ENCODE measurements around the gene FLT3. TPM values are rescaled to one million over a fixed set of nuclear protein-coding genes. Genes with fewer than 3 reads are reported as not detected.

Gene FLT3
- total and polyA plus RNA-seq, 10 of the 15 experiments (the other 5 are each of a cell fraction or from before 2014, with no cell fraction given), result 0.04 to 0.19 (median 0.11) TPM; not detected in 1

DNA sequence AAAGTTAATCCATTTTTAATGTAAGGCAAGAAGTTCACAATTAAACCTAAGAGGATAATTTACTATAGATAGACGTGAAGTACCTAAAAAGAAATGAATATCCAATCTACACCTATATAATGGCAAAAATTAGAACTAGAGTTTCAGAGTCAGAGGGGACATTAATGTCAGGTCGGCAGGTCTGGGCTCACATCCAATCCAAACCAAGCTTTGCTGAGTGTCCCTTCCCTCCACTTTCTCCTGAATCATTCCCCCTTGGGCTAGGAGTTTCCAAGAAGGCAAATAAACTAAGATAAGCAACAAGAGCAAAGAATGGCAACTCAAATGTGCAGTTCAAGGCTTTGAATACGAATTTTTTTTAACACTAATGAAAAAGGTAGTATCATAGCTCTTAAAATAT is 2.9 kb downstream of the FLT3 start:
- Histone ChIP-seq H3K9ac (ENCODE audit: control insufficient read depth, insufficient read depth, low read length) (no peak overlapping the region), H3K4me2 (ENCODE audit: control insufficient read depth, insufficient read depth) (no peak overlapping the region), H3K79me2 (ENCODE audit: control insufficient read depth, insufficient read depth, low read length) (no peaks in the 10 kb centered on the region), H3K4me3 (no peak overlapping the region), H3K27me3 (replicated peaks in 1 of 2; ENCODE audit: control insufficient read depth in 2 of 2, insufficient read depth in 2 of 2, low read length in 1 of 2) (peaks cover 6 to 13% of the 10 kb centered on the region in 2 experiments), H3K9me3 (replicated peaks; ENCODE audit: control insufficient read depth, insufficient read depth, low read length) (no peaks in the 10 kb centered on the region; the same call in 1 of the 3 replicates), H3K36me3 (ENCODE audit: control insufficient read depth in 2 of 2, insufficient read depth in 2 of 2, low read length in 1 of 2) (no peaks in the 10 kb centered on the region), H3K4me1 (ENCODE audit: control insufficient read depth, insufficient read depth, low read length) (no peaks in the 10 kb centered on the region), H3K27ac (ENCODE audit: control insufficient read depth, insufficient read depth) (no peak overlapping the region), H4K20me1 (ENCODE audit: control insufficient read depth, insufficient read depth) (no peaks in the 10 kb centered on the region), H2AFZ (ENCODE audit: control insufficient read depth, low read depth, low read length) (no peak overlapping the region)
- TF ChIP-seq PML (IDR thresholded peaks at IDR 0.05; ENCODE audit: low read length) (no peak), NR2C2 (IDR thresholded peaks at IDR 0.05; ENCODE audit: borderline replicate concordance, control insufficient read depth, insufficient read length, low read depth) (no peak), SUZ12 (IDR thresholded peaks at IDR 0.05; ENCODE audit: unreplicated experiment) (no peak), GATAD2B (conservative IDR thresholded peaks at IDR 0.05; ENCODE audit: low read depth) (no peak)
- FAIRE-seq, result no peak
- SMC1A ChIA-PET (ENCODE audit: uncharacterized antibody, unreplicated experiment), result interaction anchor here (1.1 to 1.6 kb wide), 2 partner anchors 11 to 27 kb away, joined by 3 read pairs; no protein-coding TSS in a partner anchor
- ATAC-seq, result no peak
- in situ Hi-C loops (cut with MboI), result no loop called here
- CTCF ChIA-PET, result no interaction called here
- intact Hi-C loops (cut with micrococcal nuclease; ENCODE audit: unreplicated experiment), result no loop called here
- RAD21 ChIA-PET (ENCODE audit: unreplicated experiment), result no interaction called here
- BruUV-seq (replicated peaks), result no TSS peak
- POLR2A ChIA-PET, result no interaction called here
- WGBS (ENCODE audit: insufficient coverage, insufficient replicate concordance, low lambda C conversion rate, missing lambda C conversion rate), result 2% methylated on average over 3 of the region's 3 CpGs
- DNase-seq (ENCODE audit: low read depth, low spot score), result no peak

DNA sequence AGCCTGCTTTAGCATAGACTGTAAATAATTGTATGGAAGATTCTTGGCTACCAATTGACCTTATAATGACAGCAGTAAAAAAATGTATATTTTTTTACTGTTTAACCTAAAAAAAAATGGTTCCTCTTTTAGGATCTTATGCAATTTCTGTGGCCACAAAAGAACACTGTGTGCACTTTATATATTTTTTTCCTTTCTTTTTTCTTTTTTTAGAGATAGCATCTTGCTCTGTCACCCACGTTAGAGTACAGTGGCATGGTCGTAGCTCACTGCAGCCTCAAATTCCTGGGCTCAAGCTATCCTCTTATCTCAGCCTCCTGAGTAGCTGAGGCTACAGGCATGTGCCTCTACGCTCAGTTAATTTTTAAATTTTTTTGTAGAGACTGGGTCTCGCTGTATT is 6.1 kb downstream of the FLT3 start:
- H3K4me1 ChIP-seq (ENCODE audit: control insufficient read depth, insufficient read depth, low read length), result no peaks in the 10 kb centered on the region
- H3K9ac ChIP-seq (ENCODE audit: control insufficient read depth, insufficient read depth, low read length), result no peak overlapping the region
- RAD21 ChIA-PET (ENCODE audit: unreplicated experiment), result no interaction called here
- CTCF ChIA-PET, result no interaction called here
- WGBS (ENCODE audit: insufficient coverage, insufficient replicate concordance, low lambda C conversion rate, missing lambda C conversion rate), result 48% methylated on average over 4 of the region's 4 CpGs
- H3K9me3 ChIP-seq (replicated peaks; ENCODE audit: control insufficient read depth, insufficient read depth, low read length), result no peaks in the 10 kb centered on the region; the same call in 2 of the 3 replicates
- no peak overlapping the region for H2AFZ ChIP-seq (ENCODE audit: control insufficient read depth, low read depth, low read length)
- H3K4me3 ChIP-seq, result no peak overlapping the region
- no peaks in the 10 kb centered on the region for H3K79me2 ChIP-seq (ENCODE audit: control insufficient read depth, insufficient read depth, low read length)
- H4K20me1 ChIP-seq (ENCODE audit: control insufficient read depth, insufficient read depth), result no peaks in the 10 kb centered on the region
- no peak for ATAC-seq
- DNase-seq (ENCODE audit: low read depth, low spot score), result no peak
- peaks cover 1 to 8% of the 10 kb centered on the region in 2 experiments; a peak in 2 of 4 replicates for H3K27me3 ChIP-seq (replicated peaks in 1 of 2; ENCODE audit: control insufficient read depth in 2 of 2, insufficient read depth in 2 of 2, low read length in 1 of 2)
- BruUV-seq (replicated peaks), result no TSS peak
- SMC1A ChIA-PET (ENCODE audit: uncharacterized antibody, unreplicated experiment), result interaction anchor here (1.0 to 1.2 kb wide), 2 partner anchors 8 to 45 kb away, joined by 3 read pairs; no protein-coding TSS in a partner anchor
- no peak for FAIRE-seq
- POLR2A ChIA-PET, result no interaction called here
- in situ Hi-C loops (cut with MboI), result no loop called here
- no peaks in the 10 kb centered on the region for H3K36me3 ChIP-seq (ENCODE audit: control insufficient read depth in 2 of 2, insufficient read depth in 2 of 2, low read length in 1 of 2)
- no peak overlapping the region for H3K27ac ChIP-seq (ENCODE audit: control insufficient read depth, insufficient read depth)
- intact Hi-C loops (cut with micrococcal nuclease; ENCODE audit: unreplicated experiment), result no loop called here
- TF ChIP-seq SPI1 (IDR thresholded peaks at IDR 0.05; ENCODE audit: borderline replicate concordance, insufficient read depth, low read depth, low read length), result no peak
- no peak for TF ChIP-seq SMAD1 (IDR thresholded peaks at IDR 0.05; ENCODE audit: low read depth, partially characterized antibody)
- TF ChIP-seq RUNX3 (IDR thresholded peaks at IDR 0.05; ENCODE audit: low read length), result no peak
- TF ChIP-seq, protein P1, sequence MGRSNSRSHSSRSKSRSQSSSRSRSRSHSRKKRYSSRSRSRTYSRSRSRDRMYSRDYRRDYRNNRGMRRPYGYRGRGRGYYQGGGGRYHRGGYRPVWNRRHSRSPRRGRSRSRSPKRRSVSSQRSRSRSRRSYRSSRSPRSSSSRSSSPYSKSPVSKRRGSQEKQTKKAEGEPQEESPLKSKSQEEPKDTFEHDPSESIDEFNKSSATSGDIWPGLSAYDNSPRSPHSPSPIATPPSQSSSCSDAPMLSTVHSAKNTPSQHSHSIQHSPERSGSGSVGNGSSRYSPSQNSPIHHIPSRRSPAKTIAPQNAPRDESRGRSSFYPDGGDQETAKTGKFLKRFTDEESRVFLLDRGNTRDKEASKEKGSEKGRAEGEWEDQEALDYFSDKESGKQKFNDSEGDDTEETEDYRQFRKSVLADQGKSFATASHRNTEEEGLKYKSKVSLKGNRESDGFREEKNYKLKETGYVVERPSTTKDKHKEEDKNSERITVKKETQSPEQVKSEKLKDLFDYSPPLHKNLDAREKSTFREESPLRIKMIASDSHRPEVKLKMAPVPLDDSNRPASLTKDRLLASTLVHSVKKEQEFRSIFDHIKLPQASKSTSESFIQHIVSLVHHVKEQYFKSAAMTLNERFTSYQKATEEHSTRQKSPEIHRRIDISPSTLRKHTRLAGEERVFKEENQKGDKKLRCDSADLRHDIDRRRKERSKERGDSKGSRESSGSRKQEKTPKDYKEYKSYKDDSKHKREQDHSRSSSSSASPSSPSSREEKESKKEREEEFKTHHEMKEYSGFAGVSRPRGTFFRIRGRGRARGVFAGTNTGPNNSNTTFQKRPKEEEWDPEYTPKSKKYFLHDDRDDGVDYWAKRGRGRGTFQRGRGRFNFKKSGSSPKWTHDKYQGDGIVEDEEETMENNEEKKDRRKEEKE (IDR thresholded peaks at IDR 0.05), result no peak
- no peak overlapping the region for H3K4me2 ChIP-seq (ENCODE audit: control insufficient read depth, insufficient read depth)
